Activated B cell treated with CpG ODN at 0.5 μM for 24 hours (primary cell): ENCODE results near the gene PRXL2A. TPM values are rescaled to one million over a fixed set of nuclear protein-coding genes. Genes with fewer than 3 reads are reported as not detected.

ENCODE experiments used
- ATAC-seq: fragments of 200-7000 bp; cut with Tn5 transposase; one replicate; pipeline ENCODE4 v1.10.0; 2021; ENCODE audit warnings: low read depth, mild to moderate bottlenecking, moderate library complexity
- CTCF ChIA-PET: fragments of 350-600 bp; sonication (Branson Sonifier 250); formaldehyde crosslinking; loops from one replicate; lab custom pipeline; 2021; ENCODE audit warnings: antibody characterized with exemption; lab: Charles Lee
- POLR2A ChIA-PET: fragments of 350-600 bp; sonication (Branson Sonifier 250); formaldehyde crosslinking; loops from one replicate; lab custom pipeline; 2021; ENCODE audit warnings: antibody characterized with exemption; lab: Charles Lee
- DNase-seq: peaks from one replicate; pipeline ENCODE4 v3.0.0; 2022
- H3K27ac Mint-ChIP-seq: one replicate; pipeline ENCODE4 v1.8.0; 2020; ENCODE audit warnings: mixed read lengths
- H3K27me3 Mint-ChIP-seq: one replicate; pipeline ENCODE4 v1.8.0; 2021; ENCODE audit warnings: mixed read lengths
- H3K36me3 Mint-ChIP-seq: one replicate; pipeline ENCODE4 v1.8.0; 2021; ENCODE audit warnings: low read depth, mixed read lengths
- H3K4me1 Mint-ChIP-seq: one replicate; pipeline ENCODE4 v1.8.0; 2021; ENCODE audit warnings: mixed read lengths
- H3K4me3 Mint-ChIP-seq: one replicate; pipeline ENCODE4 v1.8.0; 2020; ENCODE audit warnings: mild to moderate bottlenecking, mixed read lengths
- H3K9me3 Mint-ChIP-seq: one replicate; pipeline ENCODE4 v1.8.0; 2020; ENCODE audit warnings: mixed read lengths
- intact Hi-C: fragments of 100-400 bp; cut with micrococcal nuclease; formaldehyde crosslinking; loops from one replicate; pipeline ENCODE4 v1.15.1; 2024
- total RNA-seq: library from RNA; stranded (reverse); gene quantifications from 2 replicates; pipeline ENCODE4 v1.2.3, GENCODE V29; 2022
- TF ChIP-seq, protein P1 (sequence below): fragments of 200-600 bp; IDR thresholded peaks from one replicate; pipeline ENCODE4 v1.8.0; 2022; ENCODE audit warnings: antibody characterized with exemption, mild to moderate bottlenecking

The PRXL2A gene
- total RNA-seq, 1 donor from 2014 or later: 8.5 TPM

DNA sequence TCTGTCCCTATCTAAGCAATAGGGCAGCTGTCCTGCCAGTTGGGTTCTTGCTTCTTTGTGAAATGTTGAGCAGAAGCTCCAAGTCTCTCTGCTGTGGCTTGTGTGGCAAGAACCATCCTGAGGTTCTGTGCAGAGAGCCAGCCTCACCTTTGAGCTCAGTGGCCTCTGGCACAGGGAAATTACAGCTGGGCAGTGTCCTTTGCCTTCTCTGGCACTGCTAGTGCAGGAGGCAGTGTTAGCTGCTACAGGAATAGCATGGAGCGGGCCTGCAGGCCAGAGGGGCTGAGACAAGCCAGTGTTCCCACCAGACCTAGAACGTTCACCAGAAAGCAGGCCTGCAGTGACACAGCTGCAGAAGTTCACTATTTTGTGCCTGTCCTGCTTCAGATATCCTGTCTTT lies 1.8 kb downstream of the PRXL2A start:
- H3K9me3 Mint-ChIP-seq: no peaks in the 10 kb centered on the region
- no peak overlapping the region for H3K27ac Mint-ChIP-seq
- ChIA-PET POLR2A (no interaction called here), CTCF (interaction anchor here (2.3 kb wide), 1 partner anchor 95 kb away, joined by 7 read pairs; no protein-coding TSS in a partner anchor)
- ATAC-seq (no peak), DNase-seq (no peak)
- peaks cover 2% of the 10 kb centered on the region for H3K27me3 Mint-ChIP-seq
- peaks cover 12% of the 10 kb centered on the region for H3K4me1 Mint-ChIP-seq
- TF ChIP-seq, protein P1, sequence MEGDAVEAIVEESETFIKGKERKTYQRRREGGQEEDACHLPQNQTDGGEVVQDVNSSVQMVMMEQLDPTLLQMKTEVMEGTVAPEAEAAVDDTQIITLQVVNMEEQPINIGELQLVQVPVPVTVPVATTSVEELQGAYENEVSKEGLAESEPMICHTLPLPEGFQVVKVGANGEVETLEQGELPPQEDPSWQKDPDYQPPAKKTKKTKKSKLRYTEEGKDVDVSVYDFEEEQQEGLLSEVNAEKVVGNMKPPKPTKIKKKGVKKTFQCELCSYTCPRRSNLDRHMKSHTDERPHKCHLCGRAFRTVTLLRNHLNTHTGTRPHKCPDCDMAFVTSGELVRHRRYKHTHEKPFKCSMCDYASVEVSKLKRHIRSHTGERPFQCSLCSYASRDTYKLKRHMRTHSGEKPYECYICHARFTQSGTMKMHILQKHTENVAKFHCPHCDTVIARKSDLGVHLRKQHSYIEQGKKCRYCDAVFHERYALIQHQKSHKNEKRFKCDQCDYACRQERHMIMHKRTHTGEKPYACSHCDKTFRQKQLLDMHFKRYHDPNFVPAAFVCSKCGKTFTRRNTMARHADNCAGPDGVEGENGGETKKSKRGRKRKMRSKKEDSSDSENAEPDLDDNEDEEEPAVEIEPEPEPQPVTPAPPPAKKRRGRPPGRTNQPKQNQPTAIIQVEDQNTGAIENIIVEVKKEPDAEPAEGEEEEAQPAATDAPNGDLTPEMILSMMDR: no peak
- H3K4me3 Mint-ChIP-seq: peak overlapping the region; percentile 50
- intact Hi-C loops: no loop called here
- H3K36me3 Mint-ChIP-seq: no peaks in the 10 kb centered on the region

DNA sequence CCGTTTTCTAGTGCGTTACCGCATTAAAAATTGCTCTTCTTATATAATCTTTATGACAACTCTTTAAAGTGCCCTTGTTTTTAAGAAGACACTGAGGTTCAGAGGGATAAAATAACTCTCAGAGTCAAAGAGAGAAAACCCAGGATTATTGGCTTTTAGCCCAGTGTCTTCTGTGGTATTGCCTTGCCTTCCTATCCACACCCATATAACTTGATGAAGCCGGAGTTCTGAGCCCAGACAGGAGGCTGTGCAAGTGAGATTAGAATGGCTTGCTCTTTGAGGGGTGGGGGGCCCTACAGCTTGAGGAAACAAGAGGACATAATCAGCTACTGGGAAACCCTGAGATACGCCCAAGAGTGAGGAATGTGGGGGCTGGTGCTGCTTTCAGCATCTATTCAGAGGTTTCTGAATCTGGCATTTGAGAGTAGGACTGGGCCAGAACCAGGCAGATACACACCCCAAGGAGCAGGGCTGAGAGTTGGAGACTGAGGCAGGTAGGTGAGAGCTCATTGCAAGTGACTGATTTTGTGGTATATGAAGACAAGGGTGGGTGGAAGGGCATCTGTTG lies 2.3 kb downstream of the PRXL2A start:
- peaks cover 2% of the 10 kb centered on the region for H3K27me3 Mint-ChIP-seq
- intact Hi-C loops: no loop called here
- H3K36me3 Mint-ChIP-seq: no peaks in the 10 kb centered on the region
- no peak for ATAC-seq
- peaks cover 12% of the 10 kb centered on the region for H3K4me1 Mint-ChIP-seq
- POLR2A ChIA-PET: no interaction called here
- no peak for DNase-seq
- CTCF ChIA-PET: interaction anchor here (2.3 kb wide), 1 partner anchor 95 kb away, joined by 7 read pairs; no protein-coding TSS in a partner anchor
- H3K4me3 Mint-ChIP-seq: no peak overlapping the region
- TF ChIP-seq, protein P1: no peak
- H3K9me3 Mint-ChIP-seq: no peaks in the 10 kb centered on the region
- no peak overlapping the region for H3K27ac Mint-ChIP-seq

DNA sequence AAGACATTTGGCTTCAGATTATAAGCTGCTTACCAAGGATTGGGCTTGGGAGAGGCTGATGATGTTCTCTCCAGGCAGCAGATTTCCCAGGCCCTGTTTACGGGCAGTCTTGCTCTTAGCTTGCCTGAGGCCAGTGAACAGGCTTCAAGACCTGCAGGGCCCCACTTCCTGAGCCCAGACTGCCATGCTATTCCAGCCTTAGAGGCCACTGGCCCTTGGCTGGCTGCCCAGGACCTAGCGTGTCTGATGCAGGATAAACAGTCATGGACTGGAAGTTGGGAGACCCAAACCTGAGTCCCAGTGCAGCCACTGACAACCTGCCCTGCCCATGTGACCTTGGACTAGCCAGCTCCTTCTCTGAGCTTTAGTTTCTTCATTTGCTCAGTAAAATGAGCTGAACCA lies 2.9 kb downstream of the PRXL2A start:
- no peaks in the 10 kb centered on the region for H3K36me3 Mint-ChIP-seq
- peaks cover 12% of the 10 kb centered on the region for H3K4me1 Mint-ChIP-seq
- ATAC-seq (no peak), DNase-seq (no peak)
- ChIA-PET CTCF (interaction anchor here (2.3 kb wide), 1 partner anchor 94 kb away, joined by 7 read pairs; no protein-coding TSS in a partner anchor), POLR2A (no interaction called here)
- no peaks in the 10 kb centered on the region for H3K9me3 Mint-ChIP-seq
- H3K27ac Mint-ChIP-seq: no peak overlapping the region
- TF ChIP-seq, protein P1: no peak
- peaks cover 2% of the 10 kb centered on the region for H3K27me3 Mint-ChIP-seq
- H3K4me3 Mint-ChIP-seq: no peak overlapping the region
- intact Hi-C loops: no loop called here

DNA sequence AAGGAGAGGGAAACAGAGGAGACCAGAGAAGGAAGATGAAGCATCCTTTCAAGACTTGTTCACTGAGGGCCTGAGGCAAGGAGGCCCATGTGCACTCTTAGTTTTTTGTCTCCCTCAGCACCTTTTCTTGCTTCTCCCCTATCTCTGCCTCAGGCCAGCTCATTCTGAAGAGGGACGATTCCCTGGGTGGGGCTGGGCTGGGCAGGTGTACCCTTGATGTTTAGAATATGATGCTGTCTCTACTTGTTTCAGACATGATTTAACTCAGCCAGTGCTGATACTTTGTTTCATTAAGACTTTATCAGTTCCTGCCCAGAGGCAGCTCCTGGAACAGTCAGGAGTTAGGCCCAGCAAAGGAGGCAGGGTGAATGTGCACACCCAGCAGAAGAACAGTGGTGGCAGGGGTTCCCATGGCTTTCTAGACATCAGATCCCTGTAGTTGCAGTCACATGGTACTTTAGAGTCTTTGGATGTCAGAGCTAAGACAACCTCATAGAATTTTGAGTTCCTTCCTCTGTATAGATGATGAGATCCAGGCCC lies 3.4 kb downstream of the PRXL2A start:
- H3K27ac Mint-ChIP-seq: no peak overlapping the region
- peaks cover 12% of the 10 kb centered on the region for H3K4me1 Mint-ChIP-seq
- H3K27me3 Mint-ChIP-seq: peaks cover 2% of the 10 kb centered on the region
- CTCF ChIA-PET: no interaction called here
- TF ChIP-seq, protein P1: no peak
- POLR2A ChIA-PET: no interaction called here
- DNase-seq: no peak
- no peaks in the 10 kb centered on the region for H3K9me3 Mint-ChIP-seq
- ATAC-seq: no peak
- intact Hi-C loops: no loop called here
- H3K36me3 Mint-ChIP-seq: no peaks in the 10 kb centered on the region
- no peak overlapping the region for H3K4me3 Mint-ChIP-seq

DNA sequence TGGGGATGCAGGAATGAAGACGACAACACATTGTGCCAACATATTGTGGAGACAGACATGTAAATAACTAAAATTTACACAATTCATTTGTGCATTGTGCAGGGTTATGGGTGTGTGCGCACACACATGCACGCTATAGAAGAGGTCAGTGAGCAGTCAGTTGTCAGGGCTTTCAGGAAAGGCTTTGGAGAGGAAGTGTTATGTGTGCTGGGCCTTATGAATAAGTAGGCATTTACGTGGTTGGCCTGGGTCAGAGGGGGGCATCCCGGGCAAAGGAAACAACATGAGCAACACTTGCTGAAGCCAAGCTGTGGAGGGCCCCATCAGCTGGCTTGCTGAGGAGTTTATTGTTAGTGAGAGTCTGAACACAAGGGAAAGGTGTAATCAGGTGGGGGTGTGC lies 4.1 kb downstream of the PRXL2A start:
- ATAC-seq (no peak), DNase-seq (no peak)
- ChIA-PET POLR2A (no interaction called here), CTCF (no interaction called here)
- Mint-ChIP-seq H3K4me3 (no peak overlapping the region), H3K9me3 (no peaks in the 10 kb centered on the region), H3K27ac (no peak overlapping the region), H3K36me3 (no peaks in the 10 kb centered on the region), H3K4me1 (peaks cover 11% of the 10 kb centered on the region), H3K27me3 (peaks cover 2% of the 10 kb centered on the region)
- TF ChIP-seq, protein P1: no peak
- intact Hi-C loops: no loop called here
